OCI-LY1 (cell line): ENCODE results near the gene GSC.

Experiments used
- CTCF ChIP-seq: fragments of 200-600 bp; sonication (generic), shearing (Covaris generic); IDR thresholded peaks from 2 replicates; pipeline ENCODE4 v1.5.1; 2017; ENCODE audit warnings: mild to moderate bottlenecking, antibody characterized with exemption, low read length, moderate library complexity, mixed read lengths
- EZH2 ChIP-seq: fragments of 200-600 bp; sonication (generic), shearing (Covaris generic); IDR thresholded peaks from 2 replicates; pipeline ENCODE4 v1.8.0; 2017; ENCODE audit warnings: borderline replicate concordance, mixed run types, mild to moderate bottlenecking, antibody characterized with exemption, low read length, moderate library complexity, mixed read lengths

DNA sequence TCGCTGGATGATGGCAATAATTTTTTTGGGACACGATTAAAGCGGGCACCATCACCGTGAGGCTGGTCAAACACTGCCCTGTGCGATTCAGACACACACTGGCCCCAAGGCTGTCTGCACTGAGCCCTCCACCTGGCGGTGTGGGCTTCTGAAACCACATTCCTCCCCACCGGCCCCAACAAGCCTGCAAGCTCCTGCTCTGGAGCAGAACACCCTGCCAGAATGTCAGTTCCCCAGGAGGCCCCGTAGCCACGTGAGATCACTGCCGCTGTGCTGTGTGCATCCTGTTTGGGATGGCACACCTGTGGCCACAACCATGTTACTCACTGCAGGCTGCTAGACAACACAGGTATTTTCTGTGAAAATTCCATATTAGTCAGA lies 7.9 kb downstream of the GSC start:
- TF ChIP-seq CTCF, result no peak
- no peak for TF ChIP-seq EZH2
